Chondrocyte (in vitro differentiated cells): ENCODE results near the gene MKLN1. TPM values are rescaled to one million over a fixed set of nuclear protein-coding genes. Genes with fewer than 3 reads are reported as not detected.

ENCODE experiments used
- DNase-seq: peaks from one replicate; pipeline ENCODE4 v3.0.0; 2021; ENCODE audit warnings: mixed read lengths, low spot score
- H3K27ac Mint-ChIP-seq: one replicate; pipeline ENCODE4 v1.8.0; 2021; ENCODE audit warnings: mild to moderate bottlenecking, moderate library complexity, mixed read lengths; ENCODE audit not compliant: unreplicated experiment
- H3K27me3 Mint-ChIP-seq: 2 replicates; pipeline ENCODE4 v1.8.0; 2021; ENCODE audit warnings: low read depth, mixed read lengths
- H3K36me3 Mint-ChIP-seq: 2 replicates; pipeline ENCODE4 v1.8.0; 2021; ENCODE audit warnings: low read depth, mixed read lengths
- H3K4me1 Mint-ChIP-seq: 2 replicates; pipeline ENCODE4 v1.8.0; 2021; ENCODE audit warnings: low read depth, mild to moderate bottlenecking, mixed read lengths
- H3K4me3 Mint-ChIP-seq: one replicate; pipeline ENCODE4 v1.8.0; 2021; ENCODE audit warnings: mild to moderate bottlenecking, moderate library complexity, mixed read lengths; ENCODE audit not compliant: unreplicated experiment
- H3K9me3 Mint-ChIP-seq: 2 replicates; pipeline ENCODE4 v1.8.0; 2021; ENCODE audit warnings: low read depth, mixed read lengths
- CTCF ChIP-seq: fragments of 200-600 bp; sonication (generic); IDR thresholded peaks from 2 replicates; pipeline ENCODE4 v1.5.0; 2021; ENCODE audit warnings: antibody characterized with exemption, mild to moderate bottlenecking, moderate library complexity
- total RNA-seq: library from RNA; stranded (reverse); gene quantifications from 3 replicates; pipeline ENCODE4 v1.2.1, GENCODE V29; 2021

Gene MKLN1
- total RNA-seq, 1 donor from 2014 or later, result 33.4 TPM

- H3K9me3 Mint-ChIP-seq, result no peaks in the 10 kb centered on the region
- no peaks in the 10 kb centered on the region for H3K27me3 Mint-ChIP-seq
- H3K4me3 Mint-ChIP-seq, result no peak overlapping the region
- TF ChIP-seq CTCF, result no peak
- DNase-seq, result peak; percentile 41
- peaks cover 21% of the 10 kb centered on the region for H3K4me1 Mint-ChIP-seq
- H3K36me3 Mint-ChIP-seq, result peaks cover 1% of the 10 kb centered on the region
- no peak overlapping the region for H3K27ac Mint-ChIP-seq
These were observed 218.4 kb downstream of the MKLN1 start for GRCh38 chr7:131546126-131546525.

Other genes with a start within 250 kb of the MKLN1 start
- gene PODXL, start 228.8 kb downstream of the MKLN1 start, total RNA-seq, result 11.9 to 14.5 TPM (median 14.0 TPM) in 3 replicates